ENCODE measurements around the gene TMEM132D. TPM values are rescaled to one million over a fixed set of nuclear protein-coding genes. Genes with fewer than 3 reads are reported as not detected.

The TMEM132D gene
- total and polyA plus RNA-seq, 2 of the 4 experiments (the other 2 are of a cell fraction) = not detected

- Histone ChIP-seq H3K9ac (ENCODE audit: low read depth, low read length) (no peak overlapping the region), H3K23ac (ENCODE audit: low read depth, low read length) (no peak overlapping the region), H3K18ac (ENCODE audit: low read depth, low read length) (no peak overlapping the region), H3K27me3 (ENCODE audit: control insufficient read depth, insufficient read depth, low read length) (no peaks in the 10 kb centered on the region), H2AK5ac (ENCODE audit: low read depth, low read length) (no peak overlapping the region), H2AK9ac (replicated peaks; ENCODE audit: low read depth, low read length, poor library complexity) (no peak overlapping the region), H3K4me2 (ENCODE audit: low read depth, low read length) (no peak overlapping the region), H3K14ac (replicated peaks; ENCODE audit: low read depth, low read length) (no peak overlapping the region), H4K91ac (ENCODE audit: insufficient read depth, low read depth, low read length) (no peak overlapping the region), H4K5ac (ENCODE audit: low read depth, low read length) (no peak overlapping the region), H3K79me1 (ENCODE audit: low read depth in 1 of 2, low read length in 2 of 2) (no peaks in the 10 kb centered on the region), H2AFZ (replicated peaks; ENCODE audit: low read length, poor library complexity) (no peak overlapping the region), H3K27ac (ENCODE audit: insufficient read depth, low read length) (no peak overlapping the region), H3K4ac (ENCODE audit: low read depth, low read length) (no peak overlapping the region), H3K4me1 (ENCODE audit: control insufficient read depth, insufficient read depth, low read length) (no peaks in the 10 kb centered on the region), H4K20me1 (ENCODE audit: insufficient read depth, low read length) (no peaks in the 10 kb centered on the region), H3K36me3 (ENCODE audit: control insufficient read depth, insufficient read depth, low read length) (no peaks in the 10 kb centered on the region), H3K9me3 (ENCODE audit: control insufficient read depth, insufficient read depth, low read length) (peaks cover 23% of the 10 kb centered on the region), H4K8ac (ENCODE audit: low read depth in 2 of 2, low read length in 2 of 2) (no peak overlapping the region), H3K9me1 (ENCODE audit: insufficient read depth, low read length) (no peaks in the 10 kb centered on the region), H2BK5ac (ENCODE audit: low read depth, low read length, poor library complexity, severe bottlenecking) (no peak overlapping the region), H2BK120ac (ENCODE audit: low read depth, low read length) (no peak overlapping the region), H3K4me3 (ENCODE audit: insufficient read depth, low read depth, low read length) (no peak overlapping the region), H2BK15ac (ENCODE audit: low read depth, low read length) (no peak overlapping the region), H2BK20ac (ENCODE audit: low read depth, low read length) (no peak overlapping the region), H3K56ac (ENCODE audit: extremely low read depth, insufficient read depth, low read length) (no peak overlapping the region)
- DNase-seq = no peak
- POLR2A ChIA-PET (ENCODE audit: unreplicated experiment) = no interaction called here
- intact Hi-C loops (cut with micrococcal nuclease) = no loop called here
- CTCF ChIA-PET = no interaction called here
- no TSS peak for BruUV-seq (replicated peaks)
- ATAC-seq (ENCODE audit: low read depth) = no peak
- 73% methylated on average over 2 of the region's 5 CpGs; no CpG with 5 or more reads in 1 of the 2 experiments for WGBS, 2 experiments (ENCODE audit: extremely low coverage in 2 of 2, insufficient read length in 1 of 2)
- dilution Hi-C loops (cut with HindIII; ENCODE audit: low sequenced_read_pairs, unreplicated experiment) = no loop called here
- in situ Hi-C loops (cut with MboI; ENCODE audit: low sequenced_read_pairs) = no loop called here
- TF ChIP-seq BHLHE40 (IDR thresholded peaks at IDR 0.05; ENCODE audit: low read depth, low read length) (no peak), FOS (IDR thresholded peaks at IDR 0.05; ENCODE audit: low read depth, low read length) (no peak), SMC3 (IDR thresholded peaks at IDR 0.05; ENCODE audit: low read depth, low read length) (no peak), MAZ (IDR thresholded peaks at IDR 0.05; ENCODE audit: borderline replicate concordance, low read depth, low read length) (no peak), MXI1 (IDR thresholded peaks at IDR 0.05; ENCODE audit: borderline replicate concordance, low read depth, low read length) (no peak), RAD21 (IDR thresholded peaks at IDR 0.05; ENCODE audit: low read length) (no peak)
- TF ChIP-seq, protein P1, sequence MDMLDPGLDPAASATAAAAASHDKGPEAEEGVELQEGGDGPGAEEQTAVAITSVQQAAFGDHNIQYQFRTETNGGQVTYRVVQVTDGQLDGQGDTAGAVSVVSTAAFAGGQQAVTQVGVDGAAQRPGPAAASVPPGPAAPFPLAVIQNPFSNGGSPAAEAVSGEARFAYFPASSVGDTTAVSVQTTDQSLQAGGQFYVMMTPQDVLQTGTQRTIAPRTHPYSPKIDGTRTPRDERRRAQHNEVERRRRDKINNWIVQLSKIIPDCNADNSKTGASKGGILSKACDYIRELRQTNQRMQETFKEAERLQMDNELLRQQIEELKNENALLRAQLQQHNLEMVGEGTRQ (IDR thresholded peaks at IDR 0.05; ENCODE audit: low read depth, low read length) = no peak
- TF ChIP-seq, protein P2, sequence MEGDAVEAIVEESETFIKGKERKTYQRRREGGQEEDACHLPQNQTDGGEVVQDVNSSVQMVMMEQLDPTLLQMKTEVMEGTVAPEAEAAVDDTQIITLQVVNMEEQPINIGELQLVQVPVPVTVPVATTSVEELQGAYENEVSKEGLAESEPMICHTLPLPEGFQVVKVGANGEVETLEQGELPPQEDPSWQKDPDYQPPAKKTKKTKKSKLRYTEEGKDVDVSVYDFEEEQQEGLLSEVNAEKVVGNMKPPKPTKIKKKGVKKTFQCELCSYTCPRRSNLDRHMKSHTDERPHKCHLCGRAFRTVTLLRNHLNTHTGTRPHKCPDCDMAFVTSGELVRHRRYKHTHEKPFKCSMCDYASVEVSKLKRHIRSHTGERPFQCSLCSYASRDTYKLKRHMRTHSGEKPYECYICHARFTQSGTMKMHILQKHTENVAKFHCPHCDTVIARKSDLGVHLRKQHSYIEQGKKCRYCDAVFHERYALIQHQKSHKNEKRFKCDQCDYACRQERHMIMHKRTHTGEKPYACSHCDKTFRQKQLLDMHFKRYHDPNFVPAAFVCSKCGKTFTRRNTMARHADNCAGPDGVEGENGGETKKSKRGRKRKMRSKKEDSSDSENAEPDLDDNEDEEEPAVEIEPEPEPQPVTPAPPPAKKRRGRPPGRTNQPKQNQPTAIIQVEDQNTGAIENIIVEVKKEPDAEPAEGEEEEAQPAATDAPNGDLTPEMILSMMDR (conservative IDR thresholded peaks at IDR 0.05; ENCODE audit: low read depth, low read length) = no peak
Measured at GRCh38 chr12:129258781-129259318, 645.0 kb downstream of the TMEM132D start.
